MM.1S (cell line): ENCODE measurements around the gene COLEC11.

Experiments used
- CTCF ChIP-seq: fragments of 300-600 bp; sonication (generic); IDR thresholded peaks from 2 replicates; pipeline ENCODE4 v1.5.1; 2016; ENCODE audit warnings: antibody characterized with exemption, low read length, mixed read lengths
- EZH2 ChIP-seq: fragments of 300-600 bp; sonication (generic); optimal IDR thresholded peaks from 2 replicates; pipeline ENCODE3; 2017; ENCODE audit warnings: low read depth, mild to moderate bottlenecking, antibody characterized with exemption, low read length, mixed read lengths

GRCh38 chr2:3601561-3602271 lies 6.8 kb downstream of the COLEC11 start:
- TF ChIP-seq CTCF (no peak), EZH2 (no peak)
